Lower leg skin (tissue), 3 donors: Measurements from ENCODE around the gene PIGV.

Source experiments
- POLR2A ChIP-seq, 2 donors: fragments of 450-650 bp; IDR thresholded peaks; one replicate each; pipeline ENCODE4 v1.6.1; 2016 to 2017; ENCODE audit warnings: antibody characterized with exemption in 2 of 2, mild to moderate bottlenecking in 1 of 2, moderate library complexity in 1 of 2
- TF ChIP-seq, protein P1 (sequence below), 3 donors: fragments of 450-650 bp; IDR thresholded peaks; one replicate each; pipeline ENCODE4 v1.5.1; 2016; ENCODE audit warnings: antibody characterized with exemption in 3 of 3, mild to moderate bottlenecking in 3 of 3, moderate library complexity in 2 of 3

DNA sequence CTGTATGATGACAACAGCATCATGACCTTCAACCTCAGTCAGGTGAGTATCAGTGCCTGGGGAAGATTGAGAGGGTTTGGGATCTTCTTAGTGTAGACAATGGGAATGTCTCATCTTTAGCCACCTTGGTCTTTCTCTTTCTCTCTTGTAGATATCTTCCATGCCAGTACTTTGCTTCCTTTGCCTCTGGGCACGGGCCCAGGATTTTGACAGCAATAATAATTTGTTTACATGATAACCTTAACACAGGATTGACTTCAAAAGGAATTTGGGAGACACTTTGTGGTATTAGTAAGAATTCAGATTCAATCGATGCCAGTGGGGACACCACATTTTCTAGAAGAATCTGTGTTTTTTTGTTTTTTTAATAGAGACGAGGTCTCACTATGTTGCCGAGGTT lies 12.1 kb upstream of the PIGV start:
- TF ChIP-seq, protein P1, sequence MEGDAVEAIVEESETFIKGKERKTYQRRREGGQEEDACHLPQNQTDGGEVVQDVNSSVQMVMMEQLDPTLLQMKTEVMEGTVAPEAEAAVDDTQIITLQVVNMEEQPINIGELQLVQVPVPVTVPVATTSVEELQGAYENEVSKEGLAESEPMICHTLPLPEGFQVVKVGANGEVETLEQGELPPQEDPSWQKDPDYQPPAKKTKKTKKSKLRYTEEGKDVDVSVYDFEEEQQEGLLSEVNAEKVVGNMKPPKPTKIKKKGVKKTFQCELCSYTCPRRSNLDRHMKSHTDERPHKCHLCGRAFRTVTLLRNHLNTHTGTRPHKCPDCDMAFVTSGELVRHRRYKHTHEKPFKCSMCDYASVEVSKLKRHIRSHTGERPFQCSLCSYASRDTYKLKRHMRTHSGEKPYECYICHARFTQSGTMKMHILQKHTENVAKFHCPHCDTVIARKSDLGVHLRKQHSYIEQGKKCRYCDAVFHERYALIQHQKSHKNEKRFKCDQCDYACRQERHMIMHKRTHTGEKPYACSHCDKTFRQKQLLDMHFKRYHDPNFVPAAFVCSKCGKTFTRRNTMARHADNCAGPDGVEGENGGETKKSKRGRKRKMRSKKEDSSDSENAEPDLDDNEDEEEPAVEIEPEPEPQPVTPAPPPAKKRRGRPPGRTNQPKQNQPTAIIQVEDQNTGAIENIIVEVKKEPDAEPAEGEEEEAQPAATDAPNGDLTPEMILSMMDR (IDR thresholded peaks at IDR 0.05): no peak
- no peak for TF ChIP-seq POLR2A (IDR thresholded peaks at IDR 0.05)
